Neural progenitor cell (in vitro differentiated cells): ENCODE data around the gene ERI2. TPM values are rescaled to one million over a fixed set of nuclear protein-coding genes. Genes with fewer than 3 reads are reported as not detected.
"Not testable (repeated sequence)": the region's sequence is repeated elsewhere in the genome, so short reads cannot be mapped to it uniquely, and the experiment has no call there.

Source experiments
- DNase-seq: peaks from one replicate; pipeline ENCODE4 v3.0.0-alpha.2; 2016; ENCODE audit warnings: low spot score
- H2AFZ ChIP-seq: fragments of 200-600 bp; sonication (generic); replicated peaks from 2 replicates; pipeline ENCODE4 v1.6.1; 2016; ENCODE audit warnings: antibody characterized with exemption
- H3F3A ChIP-seq: fragments of 200-600 bp; sonication (generic); 2 replicates; pipeline ENCODE4 v1.6.1; 2016; ENCODE audit warnings: antibody characterized with exemption, low read depth
- H3K27ac ChIP-seq: fragments of 200-600 bp; sonication (generic); 2 replicates; pipeline ENCODE4 v1.5.1; 2016; ENCODE audit warnings: mild to moderate bottlenecking
- H3K27me3 ChIP-seq: fragments of 200-600 bp; sonication (generic); 2 replicates; pipeline ENCODE4 v1.6.1; 2016; ENCODE audit warnings: mild to moderate bottlenecking, moderate library complexity
- H3K36me3 ChIP-seq: fragments of 200-600 bp; sonication (generic); 2 replicates; pipeline ENCODE4 v1.5.1; 2016
- H3K4me1 ChIP-seq: fragments of 200-600 bp; sonication (generic); 2 replicates; pipeline ENCODE4 v1.6.1; 2016; ENCODE audit warnings: mixed run types
- H3K4me2 ChIP-seq: fragments of 200-600 bp; sonication (generic); 2 replicates; pipeline ENCODE4 v1.6.1; 2016
- H3K4me3 ChIP-seq: fragments of 200-600 bp; sonication (generic); 2 replicates; pipeline ENCODE4 v1.5.1; 2016
- H3K79me2 ChIP-seq: fragments of 200-600 bp; sonication (generic); 2 replicates; pipeline ENCODE4 v1.6.1; 2016; ENCODE audit warnings: low read depth
- H3K9ac ChIP-seq: fragments of 200-600 bp; sonication (generic); 2 replicates; pipeline ENCODE4 v1.6.1; 2016
- H3K9me3 ChIP-seq: fragments of 200-600 bp; sonication (generic); 2 replicates; pipeline ENCODE4 v1.5.1; 2016; ENCODE audit warnings: low read depth
- H4K20me1 ChIP-seq: fragments of 200-600 bp; sonication (generic); 2 replicates; pipeline ENCODE4 v1.6.1; 2016; ENCODE audit warnings: low read depth
- H3K27ac Mint-ChIP-seq: 3 replicates; pipeline ENCODE4 v1.8.0; 2021; ENCODE audit warnings: mixed read lengths
- H3K27me3 Mint-ChIP-seq: 2 replicates; pipeline ENCODE4 v1.8.0; 2022; ENCODE audit warnings: low read depth, mild to moderate bottlenecking, inconsistent platforms, moderate library complexity, mixed read lengths; ENCODE audit not compliant: insufficient read depth
- H3K36me3 Mint-ChIP-seq: 3 replicates; pipeline ENCODE4 v1.8.0; 2021; ENCODE audit warnings: mixed read lengths
- H3K4me1 Mint-ChIP-seq: 3 replicates; pipeline ENCODE4 v1.8.0; 2021; ENCODE audit warnings: mixed read lengths
- H3K4me3 Mint-ChIP-seq: 3 replicates; pipeline ENCODE4 v1.8.0; 2021; ENCODE audit warnings: mild to moderate bottlenecking, moderate library complexity, mixed read lengths
- H3K9me3 Mint-ChIP-seq: 3 replicates; pipeline ENCODE4 v1.8.0; 2020; ENCODE audit warnings: mixed read lengths
- CTCF ChIP-seq: fragments of 200-600 bp; sonication (generic); IDR thresholded peaks from 2 replicates; pipeline ENCODE4 v1.5.1; 2017; ENCODE audit warnings: antibody characterized with exemption, mild to moderate bottlenecking
- EZH2 ChIP-seq: fragments of 200-600 bp; sonication (generic); IDR thresholded peaks from 2 replicates; pipeline ENCODE4 v1.6.1; 2017; ENCODE audit warnings: antibody characterized with exemption, mild to moderate bottlenecking, moderate library complexity
- EZH2phosphoT487 ChIP-seq: fragments of 200-600 bp; sonication (generic); IDR thresholded peaks from 2 replicates; pipeline ENCODE4 v1.6.1; 2017; ENCODE audit warnings: antibody characterized with exemption
- total RNA-seq: library from RNA; depleted of rRNA; stranded (reverse); fragments of >200 nt; gene quantifications from 2 replicates; pipeline ENCODE4 v1.2.3, GENCODE V29; 2015; ENCODE audit warnings: low replicate concordance

ERI2 gene
- total RNA-seq, 1 donor from 2014 or later = 56.4 TPM

DNA sequence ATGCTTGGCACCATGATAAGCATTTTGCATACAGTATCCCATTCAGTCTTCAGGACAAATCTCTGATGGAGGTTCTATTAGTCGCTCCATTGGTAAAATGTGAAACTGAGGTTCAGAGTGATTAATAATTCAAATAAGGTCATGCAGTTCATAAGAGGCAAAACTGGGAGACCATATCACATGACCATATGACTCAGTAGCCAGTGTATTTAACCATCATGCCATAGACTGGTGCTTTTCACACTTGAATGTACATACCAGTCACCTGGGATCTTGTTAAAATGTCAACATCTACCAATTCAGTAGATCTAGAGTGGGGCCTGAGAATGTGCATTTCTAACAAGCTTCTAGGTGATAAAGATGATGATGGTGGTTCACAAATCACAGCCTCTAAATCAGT is 38.2 kb downstream of the ERI2 start:
- Histone ChIP-seq H3K4me1 (no peaks in the 10 kb centered on the region), H3K79me2 (no peaks in the 10 kb centered on the region), H3K4me2 (no peak overlapping the region), H3K27ac (no peak overlapping the region), H3K36me3 (no peaks in the 10 kb centered on the region), H2AFZ (no peak overlapping the region), H3K27me3 (no peaks in the 10 kb centered on the region), H3K9ac (no peak overlapping the region), H3F3A (no peaks in the 10 kb centered on the region), H3K9me3 (no peaks in the 10 kb centered on the region), H4K20me1 (no peaks in the 10 kb centered on the region), H3K4me3 (no peak overlapping the region)
- H3K9me3 Mint-ChIP-seq = no peaks in the 10 kb centered on the region
- no peak overlapping the region for H3K27ac Mint-ChIP-seq
- peaks cover 5% of the 10 kb centered on the region for H3K4me1 Mint-ChIP-seq
- H3K27me3 Mint-ChIP-seq = peaks cover 4% of the 10 kb centered on the region
- DNase-seq = no peak
- TF ChIP-seq EZH2phosphoT487 = no peak
- no peak for TF ChIP-seq CTCF
- TF ChIP-seq EZH2 = no peak
- no peaks in the 10 kb centered on the region for H3K36me3 Mint-ChIP-seq
- H3K4me3 Mint-ChIP-seq = no peak overlapping the region

DNA sequence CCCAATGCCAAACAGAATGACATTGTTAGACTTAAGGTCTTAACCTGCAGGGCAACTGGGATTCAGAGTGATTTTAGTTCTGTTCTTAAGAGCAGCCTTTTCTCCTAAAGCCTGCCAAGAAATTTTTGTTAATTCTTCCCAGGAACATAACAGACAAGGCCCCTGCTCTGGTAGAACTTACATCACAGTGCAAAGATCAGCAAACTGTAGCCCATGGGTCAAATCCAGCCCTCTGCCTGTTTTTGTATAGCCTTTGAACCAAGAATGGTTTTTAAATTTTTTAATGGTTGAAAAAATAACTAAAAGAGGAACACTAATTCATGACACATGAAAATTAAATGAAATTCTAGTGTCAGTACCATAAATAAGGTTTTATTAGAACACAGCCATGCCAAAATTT is 38.7 kb downstream of the ERI2 start:
- Histone ChIP-seq H3F3A (no peaks in the 10 kb centered on the region), H3K4me3 (no peak overlapping the region), H4K20me1 (no peaks in the 10 kb centered on the region), H3K79me2 (no peaks in the 10 kb centered on the region), H3K9ac (no peak overlapping the region), H2AFZ (no peak overlapping the region), H3K9me3 (peaks cover 2% of the 10 kb centered on the region), H3K27ac (no peak overlapping the region), H3K36me3 (no peaks in the 10 kb centered on the region), H3K4me2 (no peak overlapping the region), H3K4me1 (no peaks in the 10 kb centered on the region), H3K27me3 (no peaks in the 10 kb centered on the region)
- Mint-ChIP-seq H3K27ac (no peak overlapping the region), H3K4me1 (peaks cover 5% of the 10 kb centered on the region), H3K36me3 (no peaks in the 10 kb centered on the region), H3K27me3 (peaks cover 4% of the 10 kb centered on the region), H3K9me3 (peaks cover 2% of the 10 kb centered on the region), H3K4me3 (no peak overlapping the region)
- no peak for DNase-seq
- no peak for TF ChIP-seq EZH2phosphoT487

DNA sequence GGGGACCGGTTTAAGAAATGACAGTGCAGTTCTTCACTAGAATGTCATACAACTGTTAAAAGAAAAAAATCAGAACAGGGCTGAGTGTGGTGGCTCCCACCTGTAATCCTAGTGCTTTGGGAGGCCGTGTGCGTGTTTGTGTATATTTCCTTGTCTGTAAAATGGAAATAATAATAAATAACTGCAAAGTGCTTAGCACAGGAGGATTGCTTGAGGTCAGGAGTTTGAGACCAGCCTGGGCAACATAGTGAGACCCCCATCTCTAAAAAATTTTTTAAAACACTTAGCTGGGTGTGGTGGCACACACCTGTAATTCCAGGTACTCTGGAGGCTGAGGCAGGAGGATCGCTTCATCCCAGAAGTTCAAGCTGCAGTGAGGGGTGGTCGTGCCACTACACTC is 40.0 kb downstream of the ERI2 start:
- Mint-ChIP-seq H3K4me3 (no peak overlapping the region), H3K36me3 (no peaks in the 10 kb centered on the region), H3K9me3 (peaks cover 8% of the 10 kb centered on the region), H3K4me1 (peaks cover 5% of the 10 kb centered on the region), H3K27me3 (peaks cover 4% of the 10 kb centered on the region), H3K27ac (no peak overlapping the region)
- no peak overlapping the region for H3K27ac ChIP-seq
- H3K4me3 ChIP-seq = no peak overlapping the region
- no peaks in the 10 kb centered on the region for H3K27me3 ChIP-seq
- H4K20me1 ChIP-seq = no peaks in the 10 kb centered on the region
- H2AFZ ChIP-seq = no peak overlapping the region
- no peaks in the 10 kb centered on the region for H3F3A ChIP-seq
- no peak overlapping the region for H3K4me2 ChIP-seq
- no peak for TF ChIP-seq CTCF
- no peak for TF ChIP-seq EZH2phosphoT487
- TF ChIP-seq EZH2 = no peak
- no peaks in the 10 kb centered on the region for H3K79me2 ChIP-seq
- H3K36me3 ChIP-seq = no peaks in the 10 kb centered on the region
- H3K9ac ChIP-seq = no peak overlapping the region
- no peak for DNase-seq
- peaks cover 4% of the 10 kb centered on the region for H3K9me3 ChIP-seq
- no peaks in the 10 kb centered on the region for H3K4me1 ChIP-seq

GRCh38 chr16:20765732-20766131 is 40.5 kb downstream of the ERI2 start:
- H3K27me3 ChIP-seq = no peaks in the 10 kb centered on the region
- H3K79me2 ChIP-seq = no peaks in the 10 kb centered on the region
- H3K27ac Mint-ChIP-seq = no peak overlapping the region

DNA sequence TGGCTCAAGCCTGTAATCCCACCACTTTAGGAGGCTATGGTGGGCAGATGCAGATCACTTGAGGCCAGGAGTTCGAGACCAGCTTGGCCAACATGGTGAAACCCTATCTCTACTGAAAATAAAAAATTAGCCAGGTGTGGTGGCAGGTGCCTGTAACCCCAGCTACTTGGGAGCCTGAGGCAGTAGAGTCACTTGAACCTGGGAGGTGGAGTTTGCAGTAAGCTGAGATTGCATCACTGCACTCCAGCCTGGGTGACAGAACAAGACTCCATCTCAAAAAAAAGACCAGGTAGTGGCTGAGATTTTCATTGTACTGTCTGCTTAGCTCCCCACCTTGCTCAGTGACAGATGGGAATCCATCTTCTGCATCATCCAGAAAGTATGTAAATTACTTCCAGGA is 41.8 kb downstream of the ERI2 start:
- H3K9me3 Mint-ChIP-seq, H3K36me3 ChIP-seq, H3K36me3 Mint-ChIP-seq, H3K4me3 Mint-ChIP-seq, H3K79me2 ChIP-seq, H3K9ac ChIP-seq, H3K4me1 Mint-ChIP-seq, H4K20me1 ChIP-seq, H3K4me3 ChIP-seq, H3K27me3 ChIP-seq, H3K4me1 ChIP-seq, DNase-seq, H3K4me2 ChIP-seq, H2AFZ ChIP-seq, H3K27ac ChIP-seq, H3K27ac Mint-ChIP-seq, H3K9me3 ChIP-seq, H3F3A ChIP-seq, H3K27me3 Mint-ChIP-seq: not testable (repeated sequence)

More at GRCh38 chr16:20765732-20766131, 40.5 kb downstream of the ERI2 start:
- no peak for DNase-seq
- Histone ChIP-seq H3K4me1 (no peaks in the 10 kb centered on the region), H3K9ac (no peak overlapping the region), H3F3A (no peaks in the 10 kb centered on the region), H3K27ac (no peak overlapping the region), H4K20me1 (no peaks in the 10 kb centered on the region), H3K9me3 (peaks cover 4% of the 10 kb centered on the region), H3K36me3 (no peaks in the 10 kb centered on the region), H3K4me3 (no peak overlapping the region), H3K4me2 (no peak overlapping the region), H2AFZ (no peak overlapping the region)
- Mint-ChIP-seq H3K27me3 (peaks cover 4% of the 10 kb centered on the region), H3K36me3 (no peaks in the 10 kb centered on the region), H3K9me3 (peaks cover 8% of the 10 kb centered on the region), H3K4me1 (peaks cover 5% of the 10 kb centered on the region), H3K4me3 (no peak overlapping the region)
- no peak for TF ChIP-seq EZH2phosphoT487
- TF ChIP-seq CTCF = no peak
- TF ChIP-seq EZH2 = no peak
